Activated naive CD4-positive, alpha-beta T cell treated with anti-CD3 and anti-CD28 coated beads, Interleukin-2, amount 10 ng/mL, durations not matched to agents 7 days and 5 days (primary cell): Measurements from ENCODE around the gene NECAB3.
"Not testable (repeated sequence)": the region's sequence is repeated elsewhere in the genome, so short reads cannot be mapped to it uniquely, and the experiment has no call there.

ENCODE experiments used
- CTCF ChIA-PET: fragments of 350-600 bp; sonication (Branson Sonifier 250); formaldehyde crosslinking; loops from one replicate; lab custom pipeline; 2021; ENCODE audit warnings: antibody characterized with exemption; lab: Charles Lee
- DNase-seq: peaks from one replicate; pipeline ENCODE4 v3.0.0-alpha.2; 2020
- H3K27ac Mint-ChIP-seq: one replicate; pipeline ENCODE4 v1.8.0; 2021; ENCODE audit warnings: mild to moderate bottlenecking, moderate library complexity, mixed read lengths
- H3K27me3 Mint-ChIP-seq: one replicate; pipeline ENCODE4 v1.8.0; 2021; ENCODE audit warnings: mild to moderate bottlenecking, mixed read lengths
- H3K36me3 Mint-ChIP-seq: one replicate; pipeline ENCODE4 v1.8.0; 2021; ENCODE audit warnings: mixed read lengths
- H3K4me1 Mint-ChIP-seq: one replicate; pipeline ENCODE4 v1.8.0; 2021; ENCODE audit warnings: mixed read lengths
- H3K4me3 Mint-ChIP-seq: one replicate; pipeline ENCODE4 v1.8.0; 2021; ENCODE audit warnings: mild to moderate bottlenecking, moderate library complexity, mixed read lengths
- H3K9me3 Mint-ChIP-seq: one replicate; pipeline ENCODE4 v1.8.0; 2021; ENCODE audit warnings: mixed read lengths

NECAB3 gene

DNA sequence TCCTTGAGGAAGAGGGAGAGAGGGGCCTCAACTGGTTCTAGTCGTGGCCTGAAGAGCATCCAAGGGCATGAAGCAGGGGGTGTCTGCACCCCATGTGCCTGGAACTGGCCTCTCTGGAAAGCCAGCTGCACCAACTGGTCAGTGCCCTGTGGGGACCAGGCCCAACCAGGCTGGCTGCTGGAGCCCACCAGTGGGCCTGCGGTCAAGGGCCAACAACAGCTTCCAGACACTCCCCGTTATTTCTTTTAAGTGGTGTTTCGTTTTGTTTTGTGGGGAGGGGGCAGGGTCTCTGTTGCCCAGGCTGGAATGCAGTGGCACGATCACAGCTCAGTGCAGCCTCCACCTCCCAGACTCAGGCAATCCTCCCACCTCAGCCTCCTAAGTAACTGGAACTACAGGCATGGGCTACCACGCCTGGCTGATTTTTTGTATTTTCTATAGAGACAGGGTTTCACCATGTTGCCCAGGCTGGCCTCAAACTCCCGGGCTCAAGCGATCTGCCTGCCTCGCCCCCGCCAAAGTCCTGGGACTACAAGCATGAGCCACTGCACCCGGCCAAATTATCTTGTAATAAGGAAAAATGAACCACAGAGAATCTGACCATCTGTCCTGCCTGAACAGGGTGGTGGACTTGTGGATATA, 24.0 kb downstream of the NECAB3 start:
- Mint-ChIP-seq H3K4me3 (no peak overlapping the region), H3K36me3 (peaks cover 7% of the 10 kb centered on the region), H3K27ac (no peak overlapping the region), H3K27me3 (peaks cover 5% of the 10 kb centered on the region), H3K9me3 (no peaks in the 10 kb centered on the region), H3K4me1 (peaks cover 12% of the 10 kb centered on the region)
- CTCF ChIA-PET: no interaction called here
- DNase-seq: peak; percentile 19

DNA sequence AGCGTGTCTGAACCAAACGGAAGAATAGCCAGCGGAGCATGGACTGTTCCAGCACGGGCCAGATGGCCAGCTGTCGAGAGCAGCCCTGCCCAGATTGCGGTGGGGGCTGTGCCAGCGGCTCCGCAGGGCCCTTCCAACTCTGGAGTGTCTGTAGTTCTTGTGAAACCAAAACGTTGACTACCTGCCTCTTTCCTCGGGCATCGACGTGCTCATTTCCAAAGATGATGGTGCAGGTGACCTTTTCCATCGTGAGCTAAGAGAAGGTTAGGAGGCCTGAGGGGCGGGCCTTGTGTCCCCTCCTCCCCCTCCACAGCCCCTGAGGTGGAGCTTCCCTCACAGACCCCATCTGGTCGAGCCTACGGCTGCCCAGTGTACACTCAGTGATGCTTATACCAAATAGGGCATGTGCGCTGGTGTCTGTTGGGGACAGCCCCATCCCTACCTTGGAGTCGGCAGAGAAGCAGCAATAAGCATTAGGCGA, 25.0 kb downstream of the NECAB3 start:
- Mint-ChIP-seq H3K4me1 (peaks cover 12% of the 10 kb centered on the region), H3K27ac (no peak overlapping the region), H3K9me3 (no peaks in the 10 kb centered on the region), H3K36me3 (peaks cover 14% of the 10 kb centered on the region), H3K4me3 (no peak overlapping the region), H3K27me3 (peaks cover 5% of the 10 kb centered on the region)
- DNase-seq: peak; percentile 10
- CTCF ChIA-PET: no interaction called here

DNA sequence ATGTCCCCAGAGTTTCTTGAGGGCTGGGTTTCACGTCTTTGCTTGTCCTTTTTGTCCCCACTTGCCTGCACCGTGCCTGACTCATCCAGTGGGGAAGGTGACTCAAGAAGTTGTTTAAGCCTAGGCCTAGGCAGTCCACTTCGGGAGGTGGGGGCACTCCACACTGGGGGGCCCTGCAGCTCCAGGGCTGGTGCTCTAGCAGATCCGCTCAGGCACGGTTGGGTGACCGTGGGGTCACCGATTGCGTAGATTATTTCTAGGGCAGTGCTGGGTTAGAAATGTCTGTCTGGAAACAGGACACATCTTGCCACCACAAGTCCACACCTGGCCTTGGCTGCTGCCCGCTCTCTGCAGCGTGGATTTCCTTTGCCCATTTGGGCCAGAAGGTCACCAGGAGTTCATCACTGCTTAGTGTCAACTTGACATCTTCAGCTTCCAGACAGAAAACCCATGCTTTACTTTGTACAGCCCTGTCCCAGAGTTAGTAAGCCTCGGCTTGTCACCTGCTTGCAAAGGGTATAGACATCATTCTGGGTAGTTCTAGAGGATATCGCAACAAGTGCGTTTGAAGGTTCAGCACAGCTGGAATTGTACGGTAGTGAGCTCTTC, 25.7 kb downstream of the NECAB3 start:
- H3K27ac Mint-ChIP-seq: no peak overlapping the region
- CTCF ChIA-PET: interaction anchor here (0.9 to 1.0 kb wide), 2 partner anchors 15 to 182 kb away, joined by 5 read pairs; no protein-coding TSS in a partner anchor
- H3K36me3 Mint-ChIP-seq: peaks cover 14% of the 10 kb centered on the region
- no peaks in the 10 kb centered on the region for H3K9me3 Mint-ChIP-seq
- H3K4me3 Mint-ChIP-seq: no peak overlapping the region
- H3K27me3 Mint-ChIP-seq: peaks cover 5% of the 10 kb centered on the region
- H3K4me1 Mint-ChIP-seq: peaks cover 12% of the 10 kb centered on the region
- peak; percentile 11 for DNase-seq

DNA sequence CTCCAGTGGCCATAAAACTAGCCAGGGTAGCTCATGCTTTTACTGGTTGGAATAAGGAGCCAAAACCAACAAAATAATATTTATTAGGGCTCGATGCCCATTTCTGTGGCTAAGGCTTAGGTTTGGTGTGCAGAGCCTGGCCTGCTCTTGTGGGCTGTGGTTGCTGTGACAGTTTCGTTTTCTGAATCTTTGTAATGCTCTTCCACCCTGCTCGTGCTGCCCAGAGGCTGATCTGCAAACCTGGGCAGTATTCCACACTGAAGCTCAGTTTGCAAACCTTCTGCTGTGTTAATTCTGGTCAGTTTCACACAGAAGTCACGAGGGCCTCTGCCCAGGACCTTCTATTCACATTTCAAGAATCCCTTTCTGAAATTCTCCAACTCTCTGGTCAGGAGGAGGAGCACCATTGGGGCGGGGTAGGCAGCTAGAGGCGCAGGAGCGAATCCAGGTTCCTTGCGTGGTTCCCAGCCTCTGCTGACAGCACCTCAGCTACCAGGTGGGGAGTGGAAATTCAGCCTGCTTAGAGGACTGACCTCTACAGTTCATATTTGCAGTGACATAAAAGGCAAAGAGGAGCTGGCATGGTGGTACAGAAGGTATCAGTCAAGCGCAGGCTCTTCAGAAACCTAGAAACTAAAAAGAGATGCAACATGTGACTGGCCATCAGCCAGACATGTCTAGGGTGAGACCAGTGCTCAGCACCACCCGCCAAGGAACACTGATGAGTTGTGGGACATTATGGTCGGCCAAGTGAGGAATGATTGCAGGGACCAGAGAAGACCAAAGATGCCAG, 26.4 kb downstream of the NECAB3 start:
- peaks cover 7% of the 10 kb centered on the region for H3K4me1 Mint-ChIP-seq
- no peaks in the 10 kb centered on the region for H3K27me3 Mint-ChIP-seq
- no peak overlapping the region for H3K27ac Mint-ChIP-seq
- CTCF ChIA-PET: interaction anchor here (0.9 to 1.4 kb wide), 3 partner anchors 16 to 181 kb away, joined by 4 to 5 read pairs (median 5); no protein-coding TSS in a partner anchor
- DNase-seq: peak; percentile 20
- no peak overlapping the region for H3K4me3 Mint-ChIP-seq
- no peaks in the 10 kb centered on the region for H3K9me3 Mint-ChIP-seq
- peaks cover 14% of the 10 kb centered on the region for H3K36me3 Mint-ChIP-seq

DNA sequence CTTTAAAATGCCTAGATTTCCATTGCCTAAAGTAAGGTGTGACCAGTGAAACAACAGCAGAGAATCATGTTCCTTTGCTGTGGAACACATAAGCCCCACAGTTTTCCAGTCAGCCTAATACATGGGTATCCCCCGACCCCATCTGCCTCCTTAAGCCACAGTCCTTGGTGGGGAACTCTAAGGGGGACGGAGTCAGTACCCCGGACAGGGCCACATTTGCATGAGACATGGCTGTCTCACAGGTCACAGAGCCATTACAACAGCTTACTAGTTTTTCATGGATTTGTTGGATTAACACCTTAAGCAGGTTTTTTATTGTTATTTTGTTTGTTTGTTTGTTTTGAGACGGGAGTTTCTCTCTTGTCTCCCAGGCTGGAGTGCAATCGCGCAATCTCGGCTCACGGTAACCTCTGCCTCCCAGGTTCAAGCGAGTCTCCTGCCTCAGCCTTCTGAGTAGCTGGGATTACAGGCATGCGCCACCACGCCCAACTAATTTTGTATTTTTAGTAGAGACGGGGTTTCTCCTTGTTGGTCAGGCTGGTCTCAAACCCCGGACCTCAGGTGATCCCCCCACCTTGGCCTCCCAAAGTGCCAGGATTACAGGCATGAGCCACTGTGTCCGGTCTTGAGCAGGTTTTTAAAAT, 27.1 kb downstream of the NECAB3 start:
- not testable (repeated sequence) for H3K27me3 Mint-ChIP-seq, H3K4me3 Mint-ChIP-seq, H3K27ac Mint-ChIP-seq, H3K4me1 Mint-ChIP-seq, H3K9me3 Mint-ChIP-seq
- CTCF ChIA-PET: interaction anchor here (1.4 kb wide), 1 partner anchor 21 kb away, joined by 4 read pairs; no protein-coding TSS in a partner anchor
- H3K36me3 Mint-ChIP-seq: peaks cover 14% of the 10 kb centered on the region
- peak; percentile 16 for DNase-seq

DNA sequence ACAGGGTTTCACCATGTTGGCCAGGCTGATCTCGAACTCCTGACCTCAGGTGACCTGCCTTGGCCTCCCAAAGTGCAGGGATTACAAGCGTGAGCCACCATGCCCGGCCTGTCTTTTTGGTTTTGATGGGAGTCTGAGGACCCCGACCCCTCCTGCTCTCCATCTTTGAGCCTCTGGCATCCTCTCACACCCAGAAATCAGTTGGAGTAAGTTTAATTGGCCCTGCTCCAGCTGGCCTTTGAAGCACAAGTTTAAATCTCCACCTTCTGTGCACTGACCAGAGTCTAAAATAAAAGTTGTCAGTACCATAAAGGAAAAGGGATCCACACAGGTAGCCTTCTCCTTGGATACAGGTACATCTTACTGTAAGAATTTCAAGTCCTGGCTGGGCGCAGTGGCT, 28.0 kb downstream of the NECAB3 start:
- CTCF ChIA-PET: no interaction called here

DNA sequence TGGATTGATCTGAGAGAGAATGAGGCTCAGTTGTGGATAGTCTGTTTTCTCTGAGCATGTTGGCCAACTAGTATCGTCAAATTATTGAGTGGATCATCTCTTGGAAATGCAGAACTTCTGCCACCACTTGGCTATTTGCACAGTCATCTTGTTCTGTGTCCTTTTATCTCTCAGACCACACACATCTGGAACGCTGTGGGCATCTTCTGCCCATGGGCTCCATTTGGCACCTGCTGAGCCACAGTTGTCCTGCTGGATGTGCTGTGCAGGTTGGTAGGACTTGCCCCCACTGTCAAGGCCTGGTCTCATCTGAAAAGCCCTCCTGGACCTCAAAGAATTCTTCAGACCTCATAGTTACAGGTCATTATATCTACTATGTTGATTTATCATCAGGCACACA, 28.8 kb downstream of the NECAB3 start:
- CTCF ChIA-PET: no interaction called here
- Mint-ChIP-seq H3K27me3 (no peaks in the 10 kb centered on the region), H3K4me3 (no peak overlapping the region), H3K4me1 (peaks cover 5% of the 10 kb centered on the region), H3K9me3 (no peaks in the 10 kb centered on the region), H3K36me3 (peaks cover 18% of the 10 kb centered on the region), H3K27ac (no peak overlapping the region)
- no peak for DNase-seq

More for the DNA sequence above, 28.0 kb downstream of the NECAB3 start:
- Mint-ChIP-seq H3K4me3 (no peak overlapping the region), H3K36me3 (peaks cover 16% of the 10 kb centered on the region), H3K9me3 (no peaks in the 10 kb centered on the region), H3K4me1 (peaks cover 5% of the 10 kb centered on the region), H3K27ac (no peak overlapping the region), H3K27me3 (no peaks in the 10 kb centered on the region)
- DNase-seq: no peak

DNA sequence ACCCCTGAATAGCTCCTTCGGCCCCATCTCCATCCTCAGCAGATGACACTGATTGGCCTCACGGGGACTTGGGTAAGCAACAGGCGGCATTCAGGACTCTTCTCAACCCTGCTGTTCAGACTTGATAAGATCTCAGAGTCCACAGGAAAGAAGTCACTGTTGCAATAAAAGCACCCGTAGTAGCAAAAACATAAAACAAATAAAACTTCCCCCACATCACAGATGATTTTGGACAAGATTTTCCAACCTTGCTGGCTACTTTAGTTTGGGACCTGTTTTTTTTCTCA, 29.2 kb downstream of the NECAB3 start:
- Mint-ChIP-seq H3K9me3 (no peaks in the 10 kb centered on the region), H3K4me1 (peaks cover 7% of the 10 kb centered on the region), H3K27ac (no peak overlapping the region), H3K4me3 (no peak overlapping the region), H3K27me3 (no peaks in the 10 kb centered on the region), H3K36me3 (peaks cover 21% of the 10 kb centered on the region)
- no peak for DNase-seq
- CTCF ChIA-PET: no interaction called here

DNA sequence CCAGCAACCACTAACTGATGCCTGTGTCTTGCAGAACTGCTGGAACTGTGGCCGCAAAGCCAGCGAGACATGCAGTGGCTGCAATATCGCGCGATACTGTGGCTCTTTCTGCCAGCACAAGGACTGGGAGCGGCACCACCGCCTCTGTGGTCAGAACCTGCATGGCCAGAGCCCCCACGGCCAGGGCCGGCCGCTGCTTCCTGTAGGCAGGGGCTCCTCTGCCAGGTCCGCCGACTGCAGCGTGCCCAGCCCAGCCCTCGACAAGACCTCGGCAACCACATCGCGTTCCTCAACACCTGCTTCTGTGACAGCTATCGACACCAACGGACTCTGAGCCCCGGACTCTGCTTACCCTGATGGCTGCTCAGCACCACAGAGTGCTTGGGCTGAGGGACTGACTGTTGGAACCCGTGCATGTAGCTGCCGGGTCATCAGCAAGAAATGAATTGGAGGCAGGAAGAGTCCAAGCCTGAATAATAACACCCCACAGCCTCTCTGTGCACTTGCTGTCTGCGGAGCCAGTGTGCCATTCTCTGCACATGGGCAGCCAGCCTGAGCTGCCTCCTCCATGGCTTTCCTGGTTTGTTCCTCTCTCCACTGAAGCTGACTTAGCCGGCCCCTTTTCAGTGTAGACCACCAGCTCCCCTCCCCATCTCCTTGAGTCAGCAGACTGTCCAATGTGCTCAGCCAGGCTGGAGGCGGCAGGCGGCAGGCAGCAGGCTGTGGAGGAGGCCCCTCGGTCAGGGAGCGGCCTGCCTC, 29.7 kb downstream of the NECAB3 start:
- Mint-ChIP-seq H3K4me1 (peaks cover 9% of the 10 kb centered on the region), H3K36me3 (peaks cover 26% of the 10 kb centered on the region), H3K27me3 (no peaks in the 10 kb centered on the region), H3K27ac (no peak overlapping the region), H3K9me3 (no peaks in the 10 kb centered on the region), H3K4me3 (no peak overlapping the region)
- CTCF ChIA-PET: interaction anchor here (3.3 kb wide), 1 partner anchor 9 kb away, joined by 10 read pairs; no protein-coding TSS in a partner anchor
- DNase-seq: no peak

DNA sequence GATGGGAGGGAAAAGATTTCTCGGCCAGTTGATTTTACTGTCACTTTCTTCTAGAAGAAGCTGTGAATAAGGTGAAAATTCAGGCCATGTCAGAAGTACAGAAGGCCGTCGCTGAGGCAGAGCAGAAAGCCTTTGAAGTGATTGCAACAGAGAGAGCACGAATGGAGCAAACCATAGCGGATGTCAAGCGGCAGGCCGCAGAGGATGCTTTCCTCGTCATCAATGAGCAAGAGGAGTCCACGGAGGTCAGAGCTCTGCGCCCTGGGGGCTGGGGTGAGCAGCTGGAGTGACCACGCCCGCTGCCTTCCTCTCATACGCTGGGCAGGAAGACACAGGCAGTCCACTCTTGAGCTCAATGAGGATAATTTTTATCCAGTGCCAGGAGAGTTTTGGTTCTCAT, 33.9 kb downstream of the NECAB3 start:
- no peaks in the 10 kb centered on the region for H3K9me3 Mint-ChIP-seq
- H3K27ac Mint-ChIP-seq: no peak overlapping the region
- peaks cover 38% of the 10 kb centered on the region for H3K36me3 Mint-ChIP-seq
- no peak overlapping the region for H3K4me3 Mint-ChIP-seq
- DNase-seq: no peak
- peaks cover 4% of the 10 kb centered on the region for H3K4me1 Mint-ChIP-seq
- H3K27me3 Mint-ChIP-seq: no peaks in the 10 kb centered on the region
- CTCF ChIA-PET: no interaction called here

DNA sequence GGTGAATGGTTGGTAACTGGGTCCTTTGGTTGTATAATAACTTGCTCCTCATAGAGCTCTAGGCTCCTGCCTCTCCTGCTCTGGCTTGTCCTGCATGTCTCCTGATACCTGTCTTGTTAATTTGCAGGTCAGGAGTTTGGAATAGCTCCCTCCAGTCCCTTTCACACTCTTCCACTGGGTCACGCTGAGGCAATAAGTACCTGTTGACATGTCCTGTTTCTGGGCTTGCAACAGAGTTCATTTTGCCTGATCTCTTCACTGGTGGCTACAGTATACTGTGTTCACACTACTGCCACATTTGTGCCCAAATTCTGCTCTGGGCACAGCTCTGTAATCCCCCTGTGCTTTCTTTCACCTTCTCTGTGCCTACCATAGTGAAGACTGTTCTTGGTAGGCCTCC, 37.5 kb downstream of the NECAB3 start:
- no peak overlapping the region for H3K27ac Mint-ChIP-seq
- no peaks in the 10 kb centered on the region for H3K9me3 Mint-ChIP-seq
- CTCF ChIA-PET: no interaction called here
- peaks cover 9% of the 10 kb centered on the region for H3K4me1 Mint-ChIP-seq
- no peaks in the 10 kb centered on the region for H3K27me3 Mint-ChIP-seq
- H3K36me3 Mint-ChIP-seq: peaks cover 36% of the 10 kb centered on the region
- no peak overlapping the region for H3K4me3 Mint-ChIP-seq
- DNase-seq: no peak

DNA sequence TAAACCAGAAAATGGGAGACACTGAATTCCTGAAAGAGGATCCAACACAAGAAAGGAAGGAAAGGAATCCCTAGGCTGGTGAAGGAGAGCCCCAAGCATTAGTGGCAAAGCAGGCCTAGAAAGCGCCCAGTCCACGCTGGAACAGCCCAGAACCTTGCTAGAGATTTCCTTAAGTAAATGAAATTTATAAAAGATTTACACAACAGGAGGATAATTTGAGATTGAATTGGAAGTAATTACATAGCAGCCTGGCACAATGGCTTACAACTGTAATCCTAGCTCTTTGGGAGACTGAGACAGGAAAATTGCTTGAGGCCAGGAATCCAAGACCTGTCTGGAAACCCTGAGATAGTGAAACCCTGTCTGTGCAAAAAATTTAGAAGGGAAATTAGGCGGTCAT, 38.9 kb downstream of the NECAB3 start:
- CTCF ChIA-PET: interaction anchor here (0.6 kb wide), 1 partner anchor 596 kb away, joined by 3 read pairs; no protein-coding TSS in a partner anchor
- Mint-ChIP-seq H3K36me3 (peaks cover 42% of the 10 kb centered on the region), H3K27me3 (no peaks in the 10 kb centered on the region), H3K4me3 (no peak overlapping the region), H3K9me3 (no peaks in the 10 kb centered on the region), H3K27ac (no peak overlapping the region), H3K4me1 (peaks cover 9% of the 10 kb centered on the region)
- DNase-seq: no peak

DNA sequence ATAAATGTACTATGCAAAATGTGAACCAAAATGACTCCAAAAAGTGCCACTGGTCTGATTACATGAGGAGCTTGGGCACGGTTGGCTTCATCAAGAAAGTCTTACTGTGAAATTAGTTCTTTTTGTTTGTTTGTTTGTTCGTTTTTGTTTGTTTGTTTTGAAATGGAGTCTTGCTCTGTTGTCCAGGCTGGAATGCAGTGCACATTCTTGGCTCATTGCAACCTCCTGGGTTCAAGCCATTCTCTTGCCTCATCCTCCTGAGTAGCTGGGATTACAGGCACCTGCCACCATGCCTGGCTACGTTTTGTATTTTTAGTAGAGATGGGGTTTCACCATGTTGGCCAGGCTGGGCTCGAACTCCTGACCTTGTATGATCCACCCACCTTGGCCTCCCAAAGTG, 42.3 kb downstream of the NECAB3 start:
- H3K4me1 Mint-ChIP-seq, DNase-seq, H3K27ac Mint-ChIP-seq, H3K9me3 Mint-ChIP-seq, H3K27me3 Mint-ChIP-seq, H3K4me3 Mint-ChIP-seq: not testable (repeated sequence)
- CTCF ChIA-PET: interaction anchor here (0.5 kb wide), 1 partner anchor 208 kb away, joined by 3 read pairs; no protein-coding TSS in a partner anchor
- H3K36me3 Mint-ChIP-seq: peaks cover 41% of the 10 kb centered on the region
